Effector memory CD8-positive, alpha-beta T cell (primary cell): ENCODE data around the gene CD38.
"Not testable (repeated sequence)": the region's sequence is repeated elsewhere in the genome, so short reads cannot be mapped to it uniquely, and the experiment has no call there.

Experiments used
- ATAC-seq: fragments of 150-1000 bp; cut with Tn5 transposase; replicated peaks from 2 replicates; pipeline ENCODE4 v1.10.0; 2021; ENCODE audit warnings: mild to moderate bottlenecking, moderate library complexity
- DNase-seq, 3 experiments: peaks; one replicate each; pipeline ENCODE4 v3.0.0; 2021
- H3K27ac Mint-ChIP-seq, 2 donors: one replicate each; pipeline ENCODE4 v1.8.0; 2022; ENCODE audit warnings: mild to moderate bottlenecking in 2 of 2, mixed read lengths in 2 of 2, moderate library complexity in 2 of 2
- H3K27me3 Mint-ChIP-seq, 2 donors: one replicate each; pipeline ENCODE4 v1.8.0; 2022; ENCODE audit warnings: mixed read lengths in 2 of 2
- H3K36me3 Mint-ChIP-seq: one replicate; pipeline ENCODE4 v1.8.0; 2022; ENCODE audit warnings: mild to moderate bottlenecking, moderate library complexity, mixed read lengths; ENCODE audit not compliant: insufficient read depth
- H3K4me1 Mint-ChIP-seq, 2 donors: one replicate each; pipeline ENCODE4 v1.8.0; 2022; ENCODE audit warnings: low read depth in 2 of 2, mixed read lengths in 2 of 2
- H3K4me3 Mint-ChIP-seq, 2 donors: one replicate each; pipeline ENCODE4 v1.8.0; 2022; ENCODE audit warnings: mild to moderate bottlenecking in 2 of 2, mixed read lengths in 2 of 2, moderate library complexity in 2 of 2
- H3K9me3 Mint-ChIP-seq, 2 donors: one replicate each; pipeline ENCODE4 v1.8.0; 2022; ENCODE audit warnings: mixed read lengths in 2 of 2

CD38 gene

GRCh38 chr4:15837591-15837990, 59.5 kb downstream of the CD38 start:
- Mint-ChIP-seq H3K36me3 (peaks cover 4% of the 10 kb centered on the region), H3K9me3 (no peaks in the 10 kb centered on the region), H3K27ac (no peak overlapping the region), H3K4me1 (no peaks in the 10 kb centered on the region), H3K4me3 (no peak overlapping the region), H3K27me3 (no peaks in the 10 kb centered on the region)
- DNase-seq = no peak
- no peak for ATAC-seq

GRCh38 chr4:15841194-15841730, 63.1 kb downstream of the CD38 start:
- not testable (repeated sequence) for H3K27ac Mint-ChIP-seq, H3K36me3 Mint-ChIP-seq

GRCh38 chr4:15847746-15848145, 69.6 kb downstream of the CD38 start:
- Mint-ChIP-seq H3K4me3 (no peak overlapping the region), H3K4me1 (no peaks in the 10 kb centered on the region), H3K36me3 (peaks cover 6% of the 10 kb centered on the region), H3K27ac (no peak overlapping the region), H3K27me3 (no peaks in the 10 kb centered on the region), H3K9me3 (no peaks in the 10 kb centered on the region)
- ATAC-seq = no peak
- no peak for DNase-seq

More at GRCh38 chr4:15841194-15841730, 63.1 kb downstream of the CD38 start:
- H3K4me3 Mint-ChIP-seq, H3K9me3 Mint-ChIP-seq, H3K27me3 Mint-ChIP-seq, H3K4me1 Mint-ChIP-seq, DNase-seq, ATAC-seq: not testable (repeated sequence)

GRCh38 chr4:15848191-15848842, 70.2 kb downstream of the CD38 start:
- no peak for ATAC-seq
- H3K9me3 Mint-ChIP-seq = no peaks in the 10 kb centered on the region
- no peak overlapping the region for H3K4me3 Mint-ChIP-seq
- DNase-seq = no peak
- H3K27ac Mint-ChIP-seq = no peak overlapping the region
- H3K27me3 Mint-ChIP-seq = no peaks in the 10 kb centered on the region
- H3K36me3 Mint-ChIP-seq = peaks cover 6% of the 10 kb centered on the region
- H3K4me1 Mint-ChIP-seq = no peaks in the 10 kb centered on the region

GRCh38 chr4:15851969-15852368, 73.8 kb downstream of the CD38 start:
- Mint-ChIP-seq H3K4me1 (no peaks in the 10 kb centered on the region), H3K27ac (no peak overlapping the region), H3K36me3 (peaks cover 6% of the 10 kb centered on the region), H3K9me3 (no peaks in the 10 kb centered on the region), H3K27me3 (peaks cover 0 to 9% of the 10 kb centered on the region in 2 donors), H3K4me3 (no peak overlapping the region)
- ATAC-seq (no peak), DNase-seq (no peak)

GRCh38 chr4:15852524-15852923, 74.4 kb downstream of the CD38 start:
- ATAC-seq = no peak
- Mint-ChIP-seq H3K36me3 (peaks cover 6% of the 10 kb centered on the region), H3K27ac (no peak overlapping the region)

GRCh38 chr4:15853345-15853744, 75.2 kb downstream of the CD38 start:
- ATAC-seq (no peak), DNase-seq (no peak)
- H3K36me3 Mint-ChIP-seq = peaks cover 6% of the 10 kb centered on the region
- H3K27me3 Mint-ChIP-seq = peaks cover 0 to 18% of the 10 kb centered on the region in 2 donors
- no peaks in the 10 kb centered on the region for H3K9me3 Mint-ChIP-seq
- no peak overlapping the region for H3K27ac Mint-ChIP-seq
- no peak overlapping the region for H3K4me3 Mint-ChIP-seq
- H3K4me1 Mint-ChIP-seq = no peaks in the 10 kb centered on the region

More at GRCh38 chr4:15852524-15852923, 74.4 kb downstream of the CD38 start:
- Mint-ChIP-seq H3K4me3 (no peak overlapping the region), H3K9me3 (no peaks in the 10 kb centered on the region), H3K27me3 (peaks cover 0 to 12% of the 10 kb centered on the region in 2 donors), H3K4me1 (no peaks in the 10 kb centered on the region)
- DNase-seq = no peak

GRCh38 chr4:15855804-15856475, 77.8 kb downstream of the CD38 start:
- ATAC-seq = no peak
- Mint-ChIP-seq H3K27ac (no peak overlapping the region), H3K36me3 (no peaks in the 10 kb centered on the region), H3K4me3 (no peak overlapping the region), H3K9me3 (no peaks in the 10 kb centered on the region), H3K27me3 (peaks cover 0 to 31% of the 10 kb centered on the region in 2 donors), H3K4me1 (no peaks in the 10 kb centered on the region)
- no peak for DNase-seq

GRCh38 chr4:15861198-15861597, 83.1 kb downstream of the CD38 start:
- not testable (repeated sequence) for H3K9me3 Mint-ChIP-seq, H3K27ac Mint-ChIP-seq, H3K36me3 Mint-ChIP-seq, H3K4me3 Mint-ChIP-seq, DNase-seq, H3K4me1 Mint-ChIP-seq, ATAC-seq
- H3K27me3 Mint-ChIP-seq = peaks cover 6 to 22% of the 10 kb centered on the region in 2 donors

GRCh38 chr4:15864651-15865566, 86.8 kb downstream of the CD38 start:
- Mint-ChIP-seq H3K36me3 (no peaks in the 10 kb centered on the region), H3K4me1 (no peaks in the 10 kb centered on the region), H3K27ac (no peak overlapping the region), H3K27me3 (peaks cover 0 to 6% of the 10 kb centered on the region in 2 donors), H3K4me3 (no peak overlapping the region), H3K9me3 (no peaks in the 10 kb centered on the region)
- no peak for DNase-seq
- ATAC-seq = no peak

GRCh38 chr4:15868111-15868510, 90.0 kb downstream of the CD38 start:
- Mint-ChIP-seq H3K27ac (no peak overlapping the region), H3K4me3 (no peak overlapping the region), H3K4me1 (no peaks in the 10 kb centered on the region), H3K36me3 (no peaks in the 10 kb centered on the region), H3K27me3 (peaks cover 15 to 28% of the 10 kb centered on the region in 2 donors), H3K9me3 (no peaks in the 10 kb centered on the region)
- ATAC-seq (no peak), DNase-seq (no peak)

GRCh38 chr4:15868826-15869413, 90.8 kb downstream of the CD38 start:
- H3K27ac Mint-ChIP-seq = no peak overlapping the region
- no peaks in the 10 kb centered on the region for H3K9me3 Mint-ChIP-seq
- no peak for DNase-seq
- H3K4me1 Mint-ChIP-seq = no peaks in the 10 kb centered on the region
- no peak overlapping the region for H3K4me3 Mint-ChIP-seq
- peaks cover 15 to 30% of the 10 kb centered on the region in 2 donors for H3K27me3 Mint-ChIP-seq
- no peaks in the 10 kb centered on the region for H3K36me3 Mint-ChIP-seq
- no peak for ATAC-seq

GRCh38 chr4:15870079-15870478, 92.0 kb downstream of the CD38 start:
- Mint-ChIP-seq H3K4me3 (no peak overlapping the region), H3K27me3 (peaks cover 20 to 41% of the 10 kb centered on the region in 2 donors), H3K4me1 (no peaks in the 10 kb centered on the region), H3K36me3 (no peaks in the 10 kb centered on the region), H3K9me3 (no peaks in the 10 kb centered on the region), H3K27ac (no peak overlapping the region)
- ATAC-seq (no peak), DNase-seq (no peak)
